Activated T-cell treated with anti-CD3 and anti-CD28 coated beads, Interleukin-2, amount 50 U/mL, for 72 hours (primary cell): ENCODE results near the gene CYP4V2. TPM values are rescaled to one million over a fixed set of nuclear protein-coding genes. Genes with fewer than 3 reads are reported as not detected.
"Not testable (repeated sequence)": the region's sequence is repeated elsewhere in the genome, so short reads cannot be mapped to it uniquely, and the experiment has no call there.

Experiments used
- ATAC-seq, 2 donors: fragments of 150-1000 bp; cut with Tn5 transposase; replicated peaks in 1 of 2; 2 replicates each; pipeline ENCODE4 v1.10.0; 2021; ENCODE audit warnings: moderate library complexity in 2 of 2, mild to moderate bottlenecking in 1 of 2
- DNase-seq, 2 donors: peaks; one replicate each; pipeline ENCODE4 v3.0.0; 2021 to 2022; ENCODE audit warnings: mixed read lengths in 1 of 2
- H3K27ac Mint-ChIP-seq: one replicate; pipeline ENCODE4 v1.8.0; 2022; ENCODE audit warnings: mild to moderate bottlenecking, moderate library complexity, mixed read lengths
- H3K27me3 Mint-ChIP-seq: one replicate; pipeline ENCODE4 v1.8.0; 2022; ENCODE audit warnings: low read depth, mixed read lengths
- H3K36me3 Mint-ChIP-seq, 2 donors: one replicate each; pipeline ENCODE4 v1.8.0; 2022; ENCODE audit warnings: mixed read lengths in 2 of 2, mild to moderate bottlenecking in 1 of 2; ENCODE audit not compliant: insufficient read depth in 2 of 2
- H3K4me1 Mint-ChIP-seq: one replicate; pipeline ENCODE4 v1.8.0; 2022; ENCODE audit warnings: low read depth, mixed read lengths
- H3K4me3 Mint-ChIP-seq, 2 donors: one replicate each; pipeline ENCODE4 v1.8.0; 2022; ENCODE audit warnings: mild to moderate bottlenecking in 2 of 2, mixed read lengths in 2 of 2, moderate library complexity in 2 of 2
- H3K9me3 Mint-ChIP-seq, 2 donors: one replicate each; pipeline ENCODE4 v1.8.0; 2022; ENCODE audit warnings: mixed read lengths in 2 of 2
- total RNA-seq, 2 donors: library from RNA; stranded (reverse); gene quantifications; one replicate each; pipeline ENCODE4 v1.2.3, GENCODE V29; 2022

Gene CYP4V2
- total RNA-seq, 2 donors from 2014 or later: 15.4 to 20.4 TPM

DNA sequence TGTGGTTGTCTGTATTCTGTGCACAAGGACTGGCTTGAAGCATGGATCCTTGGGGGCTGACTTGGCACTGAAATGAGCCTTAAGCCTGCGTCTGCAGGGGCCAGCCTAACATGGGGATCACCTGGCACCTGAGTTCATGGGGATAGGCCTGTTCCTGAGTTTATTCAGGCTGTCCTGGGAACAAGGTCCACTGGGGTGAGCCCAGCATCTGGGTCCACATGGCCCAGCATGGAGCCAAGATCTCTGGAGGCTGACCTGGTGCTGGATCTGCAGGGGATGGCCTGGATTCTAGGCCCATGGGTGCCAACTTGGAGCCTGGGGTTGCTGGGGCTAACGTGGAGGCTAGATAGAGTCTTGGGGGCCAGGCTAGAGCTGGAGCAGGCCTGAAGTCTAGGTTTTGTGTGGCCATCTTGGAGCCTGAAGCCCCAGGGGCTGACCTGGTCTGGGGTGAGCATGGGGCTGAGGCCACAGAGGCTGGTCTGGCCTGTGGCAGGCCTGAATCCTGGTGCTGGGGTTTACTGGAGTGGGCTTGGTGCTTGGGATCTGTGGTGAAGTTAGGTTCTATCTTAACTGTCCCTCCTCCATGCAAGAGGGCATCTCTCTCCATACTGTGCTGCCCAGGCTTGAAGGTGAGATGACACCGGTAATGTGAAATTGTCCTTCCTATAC, 35.3 kb downstream of the CYP4V2 start:
- Mint-ChIP-seq H3K27ac (no peak overlapping the region), H3K9me3 (peaks cover 6 to 20% of the 10 kb centered on the region in 2 donors), H3K4me1 (no peaks in the 10 kb centered on the region), H3K27me3 (no peaks in the 10 kb centered on the region), H3K4me3 (no peak overlapping the region), H3K36me3 (peaks cover 17 to 21% of the 10 kb centered on the region in 2 donors)
- DNase-seq: no peak
- ATAC-seq: no peak

DNA sequence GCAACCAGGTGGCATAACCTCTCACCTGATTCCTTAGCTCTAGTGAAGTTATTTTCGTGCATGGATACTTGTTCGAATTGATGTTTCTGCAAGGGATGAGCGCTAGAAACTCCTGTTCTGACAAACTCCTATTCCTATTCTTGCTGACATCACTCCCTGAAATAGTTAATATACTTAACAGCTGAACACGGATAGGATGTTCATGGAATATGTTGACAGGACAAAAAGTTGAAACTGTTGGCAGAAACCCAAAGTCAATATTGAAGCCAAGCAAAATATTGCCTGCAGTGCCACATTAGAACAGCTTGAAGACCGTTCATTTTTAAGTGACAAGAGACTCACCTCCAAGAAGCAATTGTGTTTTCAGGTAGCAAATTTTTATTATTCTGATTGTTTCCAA, 35.9 kb downstream of the CYP4V2 start, which contains the start of gene KLKB1:
KLKB1 (plus strand) TSS at position 287 of the 400 bp plus-strand sequence. CDS start 689 bp downstream, outside the sequence.
- ATAC-seq (no peak), DNase-seq (no peak)
- Mint-ChIP-seq H3K27ac (no peak within 1 kb of the TSS), H3K27me3 (no peaks in the 10 kb centered on the region), H3K9me3 (peaks cover 6 to 20% of the 10 kb centered on the region in 2 donors), H3K4me3 (no peak within 1 kb of the TSS), H3K4me1 (no peaks in the 10 kb centered on the region), H3K36me3 (peaks cover 17 to 21% of the 10 kb centered on the region in 2 donors)

DNA sequence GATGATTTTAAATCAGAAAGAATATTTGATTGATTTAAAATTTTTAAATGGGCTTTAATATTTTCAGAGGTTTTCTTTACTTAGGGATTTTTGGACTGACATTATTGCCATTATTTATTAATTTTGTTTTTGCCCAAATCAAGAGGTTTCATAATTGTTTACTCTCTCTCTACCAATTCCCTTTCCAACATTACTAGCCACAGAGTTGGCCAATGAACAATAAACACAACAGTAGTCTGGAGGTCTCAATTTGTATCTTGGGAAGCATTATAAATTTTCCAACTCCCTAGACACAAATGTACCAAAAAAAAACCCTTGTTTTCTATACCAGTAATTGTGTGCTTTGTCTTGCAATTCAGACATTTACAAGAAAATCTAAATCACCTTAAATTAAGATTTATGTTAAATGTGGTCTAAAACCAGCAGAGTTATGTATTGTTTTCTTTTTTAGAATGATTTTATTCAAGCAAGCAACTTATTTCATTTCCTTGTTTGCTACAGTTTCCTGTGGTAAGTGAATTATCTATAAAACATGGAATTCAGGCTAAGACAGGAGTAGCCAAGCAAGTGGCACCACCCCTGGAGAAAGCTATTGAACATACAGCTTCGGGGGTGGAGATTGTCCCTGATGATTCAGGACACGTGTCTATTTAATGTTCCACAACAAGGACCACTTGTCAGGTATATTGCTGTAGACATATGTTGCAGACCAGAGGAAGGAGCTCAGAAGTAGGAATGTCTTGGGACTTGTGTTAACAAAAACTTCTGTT, 36.6 kb downstream of the CYP4V2 start:
- Mint-ChIP-seq H3K4me1 (no peaks in the 10 kb centered on the region), H3K27ac (no peak overlapping the region), H3K27me3 (no peaks in the 10 kb centered on the region), H3K9me3 (peaks cover 5 to 19% of the 10 kb centered on the region in 2 donors), H3K36me3 (peaks cover 17 to 20% of the 10 kb centered on the region in 2 donors), H3K4me3 (no peak overlapping the region)
- no peak for DNase-seq
- no peak for ATAC-seq

DNA sequence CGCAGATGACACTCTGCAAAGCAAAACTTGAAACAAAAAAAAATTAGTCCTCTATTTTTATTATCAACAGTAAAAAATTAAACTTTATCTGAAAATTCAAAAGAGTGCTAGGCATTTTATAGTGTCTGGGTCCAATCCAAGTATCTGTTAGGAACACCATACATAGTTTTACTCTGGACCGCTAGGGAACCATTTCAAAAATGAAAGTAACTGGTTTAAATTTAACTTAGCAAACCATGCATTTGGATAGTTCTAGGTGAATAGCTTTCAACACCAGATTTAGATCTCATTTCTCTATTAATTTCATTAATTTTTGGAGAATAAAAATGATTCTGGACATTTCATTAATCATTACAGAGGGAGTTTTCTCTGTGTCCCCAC, 37.1 kb downstream of the CYP4V2 start:
- DNase-seq (no peak), ATAC-seq (no peak)
- Mint-ChIP-seq H3K27me3 (no peaks in the 10 kb centered on the region), H3K4me3 (no peak overlapping the region), H3K27ac (no peak overlapping the region), H3K9me3 (peaks cover 4 to 15% of the 10 kb centered on the region in 2 donors), H3K36me3 (peaks cover 12 to 16% of the 10 kb centered on the region in 2 donors), H3K4me1 (no peaks in the 10 kb centered on the region)

DNA sequence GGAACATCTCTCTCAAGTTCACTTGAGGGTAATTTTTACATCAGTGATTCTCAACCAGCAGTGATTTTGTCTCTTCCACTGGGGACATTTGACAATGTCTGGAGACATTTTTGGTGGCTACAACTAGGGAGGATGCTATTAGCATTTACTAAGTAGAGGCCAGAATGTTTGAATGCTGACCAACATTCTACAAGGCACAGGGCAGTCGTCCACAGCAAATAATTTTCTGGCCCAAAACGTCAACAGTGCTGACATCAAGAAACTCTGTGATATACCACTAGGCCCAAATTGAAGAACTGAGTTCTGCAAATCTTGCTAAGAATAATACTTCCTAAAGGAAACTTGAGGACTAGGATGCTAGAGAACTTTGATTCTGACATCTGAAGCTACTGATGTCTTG, 43.0 kb downstream of the CYP4V2 start:
- ATAC-seq (no peak), DNase-seq (no peak)
- H3K4me3 Mint-ChIP-seq: no peak overlapping the region
- no peak overlapping the region for H3K27ac Mint-ChIP-seq
- no peaks in the 10 kb centered on the region for H3K9me3 Mint-ChIP-seq
- H3K36me3 Mint-ChIP-seq: no peaks in the 10 kb centered on the region
- no peaks in the 10 kb centered on the region for H3K4me1 Mint-ChIP-seq
- no peaks in the 10 kb centered on the region for H3K27me3 Mint-ChIP-seq

DNA sequence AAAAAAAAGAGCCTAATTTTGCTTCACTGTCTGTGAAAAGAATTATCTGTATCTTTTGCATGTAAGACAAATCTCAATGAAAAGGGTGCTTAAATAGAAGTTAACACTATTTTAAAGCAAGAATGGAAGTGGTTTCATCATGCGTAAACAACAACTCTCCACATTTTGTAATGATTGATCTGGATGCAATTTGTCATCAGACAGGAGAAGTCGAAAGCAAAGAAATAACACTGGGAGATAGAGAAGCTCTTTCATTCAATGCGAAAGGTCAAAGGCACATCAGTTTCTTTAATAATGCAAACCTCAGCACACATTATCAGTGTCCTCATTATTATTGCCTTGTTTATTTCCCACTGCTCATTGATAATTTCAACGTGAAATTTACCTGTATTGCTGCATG, 44.8 kb downstream of the CYP4V2 start:
- ATAC-seq (no peak), DNase-seq (no peak)
- Mint-ChIP-seq H3K4me3 (no peak overlapping the region), H3K27ac (no peak overlapping the region), H3K4me1 (no peaks in the 10 kb centered on the region), H3K36me3 (no peaks in the 10 kb centered on the region), H3K9me3 (no peaks in the 10 kb centered on the region), H3K27me3 (no peaks in the 10 kb centered on the region)

DNA sequence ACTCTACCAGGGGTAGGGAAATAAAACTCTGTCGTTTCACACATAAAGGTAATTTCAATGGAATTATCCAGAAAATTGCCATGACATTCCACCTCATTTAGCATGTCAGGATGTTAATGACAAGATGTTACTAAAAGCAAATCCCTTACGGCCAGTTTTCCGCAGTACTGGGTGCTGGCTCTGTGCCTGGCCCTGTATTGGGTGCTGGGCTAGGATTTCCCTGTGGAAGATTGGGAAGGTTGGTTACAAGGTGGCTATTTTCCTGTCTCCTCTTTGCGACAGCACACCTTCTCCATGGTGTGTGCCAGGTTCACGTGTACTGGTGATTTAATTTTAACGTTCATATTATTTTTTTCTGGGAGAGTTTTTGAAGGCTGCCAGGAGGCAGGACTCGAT, 49.1 kb downstream of the CYP4V2 start:
- no peak for DNase-seq
- Mint-ChIP-seq H3K27me3 (no peaks in the 10 kb centered on the region), H3K4me1 (no peaks in the 10 kb centered on the region), H3K36me3 (no peaks in the 10 kb centered on the region), H3K27ac (no peak overlapping the region), H3K9me3 (peaks cover 0 to under 1% of the 10 kb centered on the region in 2 donors), H3K4me3 (no peak overlapping the region)
- no peak for ATAC-seq

DNA sequence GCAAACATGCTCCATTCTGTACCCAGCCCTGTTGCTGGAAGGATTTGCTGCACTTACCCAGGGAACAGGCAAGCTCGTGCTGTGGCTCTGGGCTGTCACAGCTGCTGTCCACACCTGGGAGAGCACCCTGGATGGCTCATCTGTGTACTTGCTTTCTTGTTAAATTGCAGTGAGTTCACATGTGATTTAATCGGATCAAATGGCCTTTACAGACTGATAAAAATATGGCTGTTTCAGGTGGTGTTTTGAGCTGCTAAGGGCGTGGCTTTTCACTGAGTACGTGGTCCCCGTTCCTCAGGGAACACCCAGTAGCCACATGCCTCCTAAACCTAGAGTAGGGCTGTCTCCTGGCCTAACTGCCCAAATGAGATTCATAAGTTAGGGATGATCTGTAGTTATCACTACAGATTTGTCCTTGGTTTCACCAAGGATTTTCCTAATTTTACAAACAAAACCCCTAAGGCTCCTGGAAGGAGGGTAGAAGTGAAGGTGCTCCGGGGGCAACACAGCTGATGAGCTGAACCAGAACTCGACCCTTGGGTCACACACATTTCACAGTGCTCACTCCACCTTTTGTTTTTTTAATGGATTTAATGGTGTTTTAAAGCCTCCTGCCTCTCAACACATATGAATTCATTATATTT, 49.6 kb downstream of the CYP4V2 start:
- peaks cover 0 to 2% of the 10 kb centered on the region in 2 donors for H3K9me3 Mint-ChIP-seq

DNA sequence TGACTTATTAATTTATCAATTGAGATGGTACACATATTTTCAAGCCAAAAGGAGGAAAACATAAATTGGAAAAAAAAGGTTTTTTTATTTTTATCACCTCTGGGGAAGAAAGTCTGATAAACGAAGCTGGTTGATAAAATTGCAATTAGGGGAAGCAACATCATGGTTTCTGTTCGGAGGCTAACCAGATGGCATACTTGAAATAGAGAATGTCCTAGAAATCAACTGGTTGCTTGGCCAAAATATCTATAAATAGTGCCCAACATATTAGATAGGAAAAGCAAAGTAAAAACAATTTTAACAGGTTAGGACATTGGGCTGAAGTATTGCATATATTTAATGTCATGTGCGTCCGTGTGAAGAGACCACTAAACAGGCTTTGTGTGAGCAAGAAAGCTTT, 50.2 kb downstream of the CYP4V2 start:
- no peak overlapping the region for H3K4me3 Mint-ChIP-seq
- peaks cover 0 to 7% of the 10 kb centered on the region in 2 donors for H3K9me3 Mint-ChIP-seq
- no peak overlapping the region for H3K27ac Mint-ChIP-seq
- DNase-seq (no peak), ATAC-seq (no peak)
- peaks cover 2% of the 10 kb centered on the region for H3K27me3 Mint-ChIP-seq
- H3K36me3 Mint-ChIP-seq: peaks cover 0 to 7% of the 10 kb centered on the region in 2 donors
- no peaks in the 10 kb centered on the region for H3K4me1 Mint-ChIP-seq

More for the DNA sequence above, 49.6 kb downstream of the CYP4V2 start:
- Mint-ChIP-seq H3K27ac (no peak overlapping the region), H3K4me1 (no peaks in the 10 kb centered on the region), H3K4me3 (no peak overlapping the region), H3K27me3 (no peaks in the 10 kb centered on the region), H3K36me3 (peaks cover 0 to under 1% of the 10 kb centered on the region in 2 donors)
- ATAC-seq (no peak), DNase-seq (no peak)

DNA sequence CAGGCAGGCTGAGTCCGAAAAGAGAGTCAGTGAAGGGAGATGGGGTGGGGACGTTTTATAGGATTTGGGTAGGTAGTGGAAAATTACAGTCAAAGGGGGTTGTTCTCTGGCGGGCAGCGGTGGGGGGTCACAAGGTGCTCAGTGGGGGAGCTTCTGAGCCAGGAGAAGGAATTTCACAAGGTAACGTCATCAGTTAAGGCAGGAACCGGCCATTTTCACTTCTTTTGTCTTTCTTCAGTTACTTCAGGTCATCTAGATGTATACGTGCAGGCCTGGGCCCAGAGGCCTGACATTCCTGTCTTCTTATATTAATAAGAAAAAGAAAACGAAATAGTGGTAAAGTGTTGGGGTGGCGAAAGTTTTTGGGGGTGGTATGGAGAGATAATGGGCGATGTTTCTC, 50.7 kb downstream of the CYP4V2 start:
- not testable (repeated sequence) for H3K27me3 Mint-ChIP-seq, H3K36me3 Mint-ChIP-seq, H3K4me1 Mint-ChIP-seq, H3K4me3 Mint-ChIP-seq, DNase-seq, H3K27ac Mint-ChIP-seq, H3K9me3 Mint-ChIP-seq, ATAC-seq

DNA sequence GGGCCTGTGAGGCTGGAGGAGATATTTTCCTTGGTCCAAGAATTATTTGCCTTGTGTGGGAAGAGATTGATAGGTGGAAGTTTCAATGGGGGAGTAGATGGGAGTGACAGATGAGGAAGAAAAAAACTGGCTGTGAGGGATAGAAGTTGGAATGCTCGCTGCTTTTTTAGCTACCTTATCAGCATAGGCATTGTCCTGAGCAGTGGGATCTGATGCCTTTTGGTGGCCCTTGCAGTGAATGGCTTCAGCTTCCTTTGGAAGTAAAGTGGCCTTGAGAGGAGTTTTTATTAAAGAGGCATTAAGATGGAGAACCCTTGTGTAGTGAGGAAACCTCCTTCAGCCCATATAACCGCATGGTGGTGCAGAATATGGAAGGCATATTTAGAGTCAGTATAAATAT, 52.0 kb downstream of the CYP4V2 start:
- H3K9me3 Mint-ChIP-seq: peaks cover 0 to 7% of the 10 kb centered on the region in 2 donors
- peaks cover 6% of the 10 kb centered on the region for H3K27me3 Mint-ChIP-seq
- H3K4me3 Mint-ChIP-seq: no peak overlapping the region
- DNase-seq (no peak), ATAC-seq (no peak)
- no peak overlapping the region for H3K27ac Mint-ChIP-seq
- no peaks in the 10 kb centered on the region for H3K4me1 Mint-ChIP-seq
- peaks cover 0 to 7% of the 10 kb centered on the region in 2 donors for H3K36me3 Mint-ChIP-seq

DNA sequence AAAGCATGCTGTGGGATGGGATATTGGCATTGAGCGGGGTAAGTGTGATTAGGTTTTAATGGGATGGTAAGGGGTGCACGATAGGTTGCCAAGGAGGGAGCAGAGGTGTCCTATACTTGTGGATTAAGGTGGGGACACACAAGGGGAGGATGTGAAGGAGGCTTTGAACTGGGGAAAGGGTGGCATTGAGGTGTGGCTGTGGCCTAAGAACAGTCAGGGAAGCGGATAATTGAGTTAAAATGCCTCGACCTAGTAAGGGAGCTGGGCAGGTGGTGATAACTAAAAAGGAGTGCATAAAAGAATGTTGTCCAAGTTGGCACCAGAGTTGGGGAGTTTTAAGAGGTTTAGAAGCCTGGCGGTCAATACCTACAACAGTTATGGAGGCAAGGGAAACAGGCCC, 53.5 kb downstream of the CYP4V2 start:
- H3K36me3 Mint-ChIP-seq: peaks cover 0 to 7% of the 10 kb centered on the region in 2 donors
- no peak overlapping the region for H3K4me3 Mint-ChIP-seq
- H3K27ac Mint-ChIP-seq: no peak overlapping the region
- no peak for DNase-seq
- H3K9me3 Mint-ChIP-seq: peaks cover 0 to 7% of the 10 kb centered on the region in 2 donors
- no peak for ATAC-seq
- H3K4me1 Mint-ChIP-seq: no peaks in the 10 kb centered on the region
- peaks cover 6% of the 10 kb centered on the region for H3K27me3 Mint-ChIP-seq

DNA sequence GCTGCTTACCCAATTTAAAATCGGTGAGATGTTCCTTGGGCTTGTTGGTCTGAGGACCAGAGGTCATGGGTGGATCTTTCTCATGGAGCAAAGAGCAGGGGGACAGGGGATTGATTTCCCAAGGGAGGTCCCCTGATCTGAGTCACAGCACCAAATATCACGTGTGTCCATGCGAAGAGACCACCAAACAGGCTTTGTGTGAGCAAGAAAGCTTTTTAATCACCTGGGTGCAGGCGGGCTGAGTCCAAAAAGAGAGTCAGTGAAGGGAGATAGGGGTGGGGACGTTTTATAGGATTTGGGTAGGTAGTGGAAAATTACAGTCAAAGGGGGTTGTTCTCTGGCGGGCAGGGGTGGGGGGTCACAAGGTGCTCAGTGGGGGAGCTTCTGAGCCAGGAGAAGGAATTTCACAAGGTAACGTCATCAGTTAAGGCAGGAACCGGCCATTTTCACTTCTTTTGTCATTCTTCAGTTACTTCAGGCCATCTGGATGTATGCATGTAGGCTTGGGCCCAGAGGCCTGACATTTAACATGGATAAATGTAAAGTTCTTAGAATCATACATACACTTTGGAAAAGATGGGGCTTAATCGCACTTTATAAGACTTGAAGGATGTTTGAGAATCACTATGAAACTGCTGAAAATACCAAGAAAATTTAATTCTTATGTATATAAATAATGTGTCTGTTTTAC, 55.8 kb downstream of the CYP4V2 start:
- DNase-seq, H3K4me3 Mint-ChIP-seq, H3K9me3 Mint-ChIP-seq: not testable (repeated sequence)

More for the DNA sequence above, 55.8 kb downstream of the CYP4V2 start:
- not testable (repeated sequence) for H3K27ac Mint-ChIP-seq, ATAC-seq, H3K27me3 Mint-ChIP-seq, H3K36me3 Mint-ChIP-seq, H3K4me1 Mint-ChIP-seq
